HL-60 (cell line): ENCODE results near the gene FBN1.

Source experiments
- CTCF ChIP-seq: IDR thresholded peaks from one replicate; pipeline ENCODE4 v1.5.1; 2011; ENCODE audit warnings: low read length, control low read depth, inconsistent platforms; ENCODE audit not compliant: insufficient read depth
- GABPA ChIP-seq: IDR thresholded peaks from 2 replicates; pipeline ENCODE4 v1.6.1; 2012; ENCODE audit warnings: low read depth
- POLR2AphosphoS5 ChIP-seq: IDR thresholded peaks from 2 replicates; pipeline ENCODE4 v1.6.1; 2012; ENCODE audit warnings: low read depth
- SPI1 ChIP-seq: IDR thresholded peaks from 2 replicates; pipeline ENCODE4 v1.6.1; 2012; ENCODE audit warnings: low read depth, mild to moderate bottlenecking, borderline replicate concordance
- TF ChIP-seq, protein P1 (sequence below): IDR thresholded peaks from 2 replicates; pipeline ENCODE4 v1.6.1; 2012; ENCODE audit warnings: low read depth; ENCODE audit not compliant: insufficient replicate concordance

GRCh38 chr15:48451241-48451640, 194.3 kb downstream of the FBN1 start:
- TF ChIP-seq CTCF (no peak), POLR2AphosphoS5 (no peak), GABPA (no peak), SPI1 (no peak)
- TF ChIP-seq, protein P1, sequence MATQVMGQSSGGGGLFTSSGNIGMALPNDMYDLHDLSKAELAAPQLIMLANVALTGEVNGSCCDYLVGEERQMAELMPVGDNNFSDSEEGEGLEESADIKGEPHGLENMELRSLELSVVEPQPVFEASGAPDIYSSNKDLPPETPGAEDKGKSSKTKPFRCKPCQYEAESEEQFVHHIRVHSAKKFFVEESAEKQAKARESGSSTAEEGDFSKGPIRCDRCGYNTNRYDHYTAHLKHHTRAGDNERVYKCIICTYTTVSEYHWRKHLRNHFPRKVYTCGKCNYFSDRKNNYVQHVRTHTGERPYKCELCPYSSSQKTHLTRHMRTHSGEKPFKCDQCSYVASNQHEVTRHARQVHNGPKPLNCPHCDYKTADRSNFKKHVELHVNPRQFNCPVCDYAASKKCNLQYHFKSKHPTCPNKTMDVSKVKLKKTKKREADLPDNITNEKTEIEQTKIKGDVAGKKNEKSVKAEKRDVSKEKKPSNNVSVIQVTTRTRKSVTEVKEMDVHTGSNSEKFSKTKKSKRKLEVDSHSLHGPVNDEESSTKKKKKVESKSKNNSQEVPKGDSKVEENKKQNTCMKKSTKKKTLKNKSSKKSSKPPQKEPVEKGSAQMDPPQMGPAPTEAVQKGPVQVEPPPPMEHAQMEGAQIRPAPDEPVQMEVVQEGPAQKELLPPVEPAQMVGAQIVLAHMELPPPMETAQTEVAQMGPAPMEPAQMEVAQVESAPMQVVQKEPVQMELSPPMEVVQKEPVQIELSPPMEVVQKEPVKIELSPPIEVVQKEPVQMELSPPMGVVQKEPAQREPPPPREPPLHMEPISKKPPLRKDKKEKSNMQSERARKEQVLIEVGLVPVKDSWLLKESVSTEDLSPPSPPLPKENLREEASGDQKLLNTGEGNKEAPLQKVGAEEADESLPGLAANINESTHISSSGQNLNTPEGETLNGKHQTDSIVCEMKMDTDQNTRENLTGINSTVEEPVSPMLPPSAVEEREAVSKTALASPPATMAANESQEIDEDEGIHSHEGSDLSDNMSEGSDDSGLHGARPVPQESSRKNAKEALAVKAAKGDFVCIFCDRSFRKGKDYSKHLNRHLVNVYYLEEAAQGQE, result no peak
